H1 (cell line): ENCODE data around the gene FBXO28. TPM values are rescaled to one million over a fixed set of nuclear protein-coding genes. Genes with fewer than 3 reads are reported as not detected.

Experiments
- CTCF ChIA-PET: fragments of 300-600 bp; sonication (Branson Sonifier 250); formaldehyde crosslinking; loops from one replicate; lab custom pipeline; 2021; ENCODE audit not compliant: partially characterized antibody; lab: Charles Lee
- POLR2A ChIA-PET: fragments of 300-600 bp; sonication (Branson Sonifier 250); formaldehyde crosslinking; loops from one replicate; lab custom pipeline; 2021; ENCODE audit warnings: inconsistent platforms; ENCODE audit not compliant: partially characterized antibody; lab: Charles Lee
- DNase-seq, 2 experiments: peaks; one replicate each; pipeline versions ENCODE4 v3.0.0 to v3.0.0-alpha.2; 2010 to 2022; ENCODE audit warnings: low spot score in 2 of 2, low read depth in 1 of 2, mixed read lengths in 1 of 2
- FAIRE-seq: peaks from 2 replicates; lab custom pipeline; 2011; peaks lifted over from hg19 to GRCh38; lab: Jason Lieb, UNC
- H2AFZ ChIP-seq: 2 replicates; pipeline ENCODE4 v1.8.1; 2012; ENCODE audit warnings: low read length, inconsistent platforms
- H2AK5ac ChIP-seq: 2 replicates; pipeline ENCODE4 v1.6.1; 2013; ENCODE audit warnings: low read depth, low read length
- H2BK120ac ChIP-seq: replicated peaks from 2 replicates; pipeline ENCODE3; 2013; ENCODE audit warnings: low read depth, low read length, inconsistent platforms
- H2BK12ac ChIP-seq: 2 replicates; pipeline ENCODE4 v1.6.1; 2013; ENCODE audit warnings: low read depth, low read length
- H2BK15ac ChIP-seq: 2 replicates; pipeline ENCODE4 v1.6.1; 2013; ENCODE audit warnings: low read length
- H2BK20ac ChIP-seq: 2 replicates; pipeline ENCODE4 v1.6.1; 2013; ENCODE audit warnings: low read length
- H2BK5ac ChIP-seq: 2 replicates; pipeline ENCODE4 v1.6.1; 2013; ENCODE audit warnings: low read depth, low read length
- H3K14ac ChIP-seq: 2 replicates; pipeline ENCODE4 v1.6.1; 2013; ENCODE audit warnings: inconsistent platforms; ENCODE audit not compliant: insufficient read length
- H3K18ac ChIP-seq: 2 replicates; pipeline ENCODE4 v1.6.1; 2013; ENCODE audit warnings: low read length; ENCODE audit errors: extremely low read depth
- H3K23ac ChIP-seq: 2 replicates; pipeline ENCODE4 v1.6.1; 2013; ENCODE audit warnings: inconsistent platforms; ENCODE audit not compliant: insufficient read length
- H3K23me2 ChIP-seq: 2 replicates; pipeline ENCODE4 v1.6.1; 2013; ENCODE audit warnings: low read depth, low read length
- H3K27ac ChIP-seq: 2 replicates; pipeline ENCODE4 v1.6.1; 2011; ENCODE audit warnings: low read depth, low read length, inconsistent platforms
- H3K27me3 ChIP-seq, 4 experiments: replicated peaks in 1 of 4; 1 replicate in 1 of 4; 2 replicates in 3 of 4; pipeline versions ENCODE4 v1.6.1 to v1.8.1; 2011 to 2013; ENCODE audit warnings: low read length in 3 of 4, mild to moderate bottlenecking in 3 of 4, inconsistent platforms in 2 of 4, mixed read lengths in 2 of 4, moderate library complexity in 1 of 4; ENCODE audit not compliant: control insufficient read depth in 3 of 4, insufficient read depth in 3 of 4; ENCODE audit errors: extremely low read depth in 1 of 4
- H3K36me3 ChIP-seq, 4 experiments: 2 replicates each; pipeline versions ENCODE4 v1.6.1 to v1.8.1; 2011 to 2013; ENCODE audit warnings: mild to moderate bottlenecking in 4 of 4, low read length in 3 of 4, moderate library complexity in 2 of 4, control low read depth in 1 of 4, inconsistent platforms in 1 of 4; ENCODE audit not compliant: insufficient read depth in 4 of 4, control insufficient read depth in 2 of 4
- H3K4ac ChIP-seq: replicated peaks from 2 replicates; pipeline ENCODE3; 2013; ENCODE audit warnings: low read length, low read depth, mixed read lengths, inconsistent platforms; ENCODE audit not compliant: insufficient read length
- H3K4me1 ChIP-seq, 4 experiments: replicated peaks in 1 of 4; 1 replicate in 1 of 4; 2 replicates in 3 of 4; pipeline versions ENCODE4 v1.6.1 to v1.8.1; 2011 to 2013; ENCODE audit warnings: low read length in 3 of 4, inconsistent platforms in 2 of 4, mixed read lengths in 1 of 4; ENCODE audit not compliant: insufficient read depth in 4 of 4, control insufficient read depth in 3 of 4
- H3K4me2 ChIP-seq, 2 experiments: 2 replicates each; pipeline versions ENCODE4 v1.6.1 to v1.8.1; 2011 to 2013; ENCODE audit warnings: low read depth in 2 of 2, low read length in 2 of 2, control low read depth in 1 of 2, inconsistent platforms in 1 of 2, mild to moderate bottlenecking in 1 of 2; ENCODE audit not compliant: insufficient read depth in 1 of 2
- H3K4me3 ChIP-seq, 4 experiments: fragments of 200-600, 300-600 bp in 1 of 4; sonication (generic), shearing (Covaris generic), sonication (Bioruptor Twin) in 1 of 4; 2 replicates each; pipeline versions ENCODE4 v1.5.1 to v1.8.1; 2011 to 2016; ENCODE audit warnings: low read length in 4 of 4, low read depth in 3 of 4, control low read depth in 2 of 4, inconsistent platforms in 2 of 4, mild to moderate bottlenecking in 2 of 4, mixed read lengths in 1 of 4, moderate library complexity in 1 of 4; ENCODE audit not compliant: insufficient read depth in 2 of 4; ENCODE audit errors: extremely low read depth in 1 of 4
- H3K56ac ChIP-seq: replicated peaks from 2 replicates; pipeline ENCODE3; 2013; ENCODE audit warnings: low read depth, mild to moderate bottlenecking, mixed read lengths, low read length, inconsistent platforms; ENCODE audit not compliant: insufficient read length
- H3K79me1 ChIP-seq: 2 replicates; pipeline ENCODE4 v1.6.1; 2013; ENCODE audit warnings: low read depth, low read length, control low read depth
- H3K79me2 ChIP-seq, 2 experiments: 2 replicates each; pipeline versions ENCODE4 v1.6.1 to v1.8.1; 2012 to 2013; ENCODE audit warnings: low read length in 2 of 2, mild to moderate bottlenecking in 2 of 2, inconsistent platforms in 1 of 2; ENCODE audit not compliant: insufficient read depth in 2 of 2, control insufficient read depth in 1 of 2
- H3K9ac ChIP-seq, 4 experiments: replicated peaks in 1 of 4; 1 replicate in 1 of 4; 2 replicates in 3 of 4; pipeline versions ENCODE4 v1.6.1 to v1.8.1; 2011 to 2013; ENCODE audit warnings: low read depth in 3 of 4, low read length in 3 of 4, control low read depth in 2 of 4, mild to moderate bottlenecking in 2 of 4, moderate library complexity in 2 of 4, inconsistent platforms in 1 of 4; ENCODE audit errors: extremely low read depth in 1 of 4
- H3K9me3 ChIP-seq, 2 experiments: 2 replicates each; pipeline versions ENCODE4 v1.6.1 to v1.8.1; 2012 to 2013; ENCODE audit warnings: mild to moderate bottlenecking in 2 of 2, moderate library complexity in 2 of 2, control low read depth in 1 of 2, inconsistent platforms in 1 of 2, low read depth in 1 of 2, low read length in 1 of 2, mixed read lengths in 1 of 2; ENCODE audit not compliant: insufficient read depth in 2 of 2
- H4K20me1 ChIP-seq, 2 experiments: replicated peaks in 1 of 2; 2 replicates each; pipeline versions ENCODE3 to v1.8.1; 2011 to 2013; ENCODE audit warnings: inconsistent platforms in 2 of 2, low read length in 2 of 2, mild to moderate bottlenecking in 1 of 2; ENCODE audit not compliant: insufficient read depth in 2 of 2, control insufficient read depth in 1 of 2
- H4K5ac ChIP-seq: 2 replicates; pipeline ENCODE4 v1.6.1; 2013; ENCODE audit warnings: low read length, low read depth, mixed read lengths, inconsistent platforms; ENCODE audit not compliant: insufficient read length
- H4K8ac ChIP-seq: 2 replicates; pipeline ENCODE4 v1.8.0; 2013; ENCODE audit warnings: mild to moderate bottlenecking, moderate library complexity, low read length, inconsistent platforms; ENCODE audit not compliant: insufficient read depth; ENCODE audit errors: extremely low read depth
- H4K91ac ChIP-seq: replicated peaks from 2 replicates; pipeline ENCODE3; 2013; ENCODE audit warnings: low read length, mixed read lengths, inconsistent platforms; ENCODE audit not compliant: insufficient read length
- ASH2L ChIP-seq: fragments of 200-600, 300-600 bp; sonication (generic); IDR thresholded peaks from one replicate; pipeline ENCODE4 v1.7.1; 2017; ENCODE audit warnings: low read length
- CTBP2 ChIP-seq: IDR thresholded peaks from 2 replicates; pipeline ENCODE4 v1.7.0; 2011; ENCODE audit warnings: borderline replicate concordance, mild to moderate bottlenecking, moderate library complexity, mixed read lengths, low read length; ENCODE audit not compliant: insufficient read depth, insufficient read length
- HDAC2 ChIP-seq, 2 experiments: fragments of 300-600 bp in 1 of 2; sonication (generic) in 1 of 2; IDR thresholded peaks; 2 replicates each; pipeline ENCODE4 v1.6.1; 2011 to 2012; ENCODE audit warnings: low read depth in 2 of 2, low read length in 2 of 2, mild to moderate bottlenecking in 2 of 2, moderate library complexity in 2 of 2, borderline replicate concordance in 1 of 2, inconsistent platforms in 1 of 2
- POLR2AphosphoS5 ChIP-seq: IDR thresholded peaks from 2 replicates; pipeline ENCODE4 v1.6.1; 2011; ENCODE audit warnings: low read depth, low read length
- RAD21 ChIP-seq, 2 experiments: IDR thresholded peaks in 1 of 2; conservative IDR thresholded peaks in 1 of 2; 2 replicates each; pipeline ENCODE4 v1.6.1; 2011; ENCODE audit warnings: low read depth in 2 of 2, low read length in 2 of 2, improper control_type of control experiment in 1 of 2, inconsistent platforms in 1 of 2, mild to moderate bottlenecking in 1 of 2, moderate library complexity in 1 of 2
- RFX5 ChIP-seq: IDR thresholded peaks from 2 replicates; pipeline ENCODE4 v1.6.1; 2011; ENCODE audit warnings: low read depth, low read length, improper control_type of control experiment, borderline replicate concordance
- SIX5 ChIP-seq: IDR thresholded peaks from 2 replicates; pipeline ENCODE4 v1.6.1; 2011; ENCODE audit warnings: mild to moderate bottlenecking, low read depth, low read length
- SRF ChIP-seq: IDR thresholded peaks from 2 replicates; pipeline ENCODE4 v1.6.1; 2011; ENCODE audit warnings: mild to moderate bottlenecking, low read depth, low read length, moderate library complexity
- TAF1 ChIP-seq: IDR thresholded peaks from 2 replicates; pipeline ENCODE4 v1.6.1; 2011; ENCODE audit warnings: mild to moderate bottlenecking, low read depth, low read length
- WGBS, 2 experiments: shearing (Covaris generic) in 1 of 2; methylation state at CpG; one replicate each; pipeline versions ENCODE4 v1.1.6 to v1.1.7; 2013 to 2015; ENCODE audit warnings: low lambda C conversion rate in 2 of 2, mixed read lengths in 2 of 2, inconsistent platforms in 1 of 2, low coverage in 1 of 2, missing lambda C conversion rate in 1 of 2; ENCODE audit not compliant: insufficient replicate concordance in 2 of 2, insufficient coverage in 1 of 2, insufficient read length in 1 of 2; ENCODE audit errors: extremely low coverage in 1 of 2, missing lambda C conversion rate in 1 of 2; 5-methylcytosine and 5-hydroxymethylcytosine counted together
- polyA plus RNA-seq, 7 experiments: library from polyadenylated mRNA; depleted of rRNA in 3 of 7; stranded (reverse) in 5 of 7; unstranded in 2 of 7; fragments of >200 nt in 5 of 7; fragments of 200-250 nt in 2 of 7; gene quantifications; 1 replicate in 5 of 7; 2 replicates in 1 of 7; 4 replicates in 1 of 7; pipeline versions ENCODE4 v1.2.1 to v1.2.3, GENCODE V29; 2011 to 2013; ENCODE audit warnings: missing spikeins in 2 of 7, mixed read lengths in 2 of 7
- total RNA-seq: library from RNA; stranded (reverse); fragmentation: NEBNext Ultra II Directional; extraction: Animal tissue kit (Norgen Biotek cat#: 25700); gene quantifications from 2 replicates; pipeline ENCODE4 v1.2.1, GENCODE V29; 2021
- TF ChIP-seq, protein P1 (sequence below): IDR thresholded peaks from 2 replicates; pipeline ENCODE4 v1.6.1; 2012; ENCODE audit warnings: low read length, inconsistent platforms

Gene FBXO28
- total and polyA plus RNA-seq, 2 of the 8 experiments (the other 6 are each of a cell fraction or from before 2014, with no cell fraction given): 10.3 to 42.5 TPM

DNA sequence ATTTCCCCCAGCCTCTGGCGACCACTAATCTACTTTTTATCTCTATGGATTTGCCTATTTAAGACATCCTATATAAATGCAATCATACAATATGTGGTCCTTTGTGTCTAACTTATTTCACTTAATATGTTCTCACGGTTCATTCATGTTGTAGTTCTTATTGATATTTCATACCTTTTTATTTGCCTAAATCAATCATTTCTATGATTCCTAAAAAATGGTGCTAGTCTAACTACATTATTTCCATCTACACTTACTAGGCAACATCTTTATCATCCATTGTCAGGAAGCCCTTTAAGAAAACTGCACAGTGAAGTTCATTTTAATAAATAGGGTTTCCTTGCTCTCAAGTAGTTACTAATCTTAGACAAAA, 380 bp upstream of the FBXO28 start:
- POLR2A ChIA-PET: interaction anchor here (0.8 to 2.0 kb wide), 4 partner anchors 66 to 222 kb away, joined by 3 to 5 read pairs (median 4); partner anchors contain the start of genes DEGS1 and NVL
- no peaks in the 10 kb centered on the region for H3K9me3 ChIP-seq
- peaks cover 0 to 4% (median 1%) of the 10 kb centered on the region in 4 experiments; a peak in 2 of 7 replicates for H3K4me1 ChIP-seq
- WGBS, 2 experiments: 74% methylated on average over 2 of the region's 2 CpGs; no CpG with 5 or more reads in 1 of the 2 experiments
- no peak overlapping the region for H2BK5ac ChIP-seq
- no peak overlapping the region for H3K23ac ChIP-seq
- peak overlapping the region; percentile 45 for H4K5ac ChIP-seq
- CTCF ChIA-PET: no interaction called here
- no peak overlapping the region for H3K14ac ChIP-seq
- H2AFZ ChIP-seq: peak overlapping the region; percentile 70; the same call in 1 of the 2 replicates
- H2BK15ac ChIP-seq: no peak overlapping the region
- no peak for FAIRE-seq
- no peak overlapping the region for H3K27ac ChIP-seq
- peaks cover 0 to 6% (median 0%) of the 10 kb centered on the region in 4 experiments; a peak in 1 of 8 replicates for H3K36me3 ChIP-seq
- H4K91ac ChIP-seq: no peak overlapping the region
- peaks cover 1 to 7% of the 10 kb centered on the region in 2 experiments for H4K20me1 ChIP-seq
- H3K9ac ChIP-seq: no peak overlapping the region
- no peaks in the 10 kb centered on the region for H3K27me3 ChIP-seq
- H3K4ac ChIP-seq: no peak overlapping the region
- no peak overlapping the region for H2BK12ac ChIP-seq
- H3K4me2 ChIP-seq: peak overlapping the region; percentile 14 to 67; a peak in 2 of 4 replicates
- no peak for DNase-seq
- no peak overlapping the region for H2AK5ac ChIP-seq
- H4K8ac ChIP-seq: no peak overlapping the region
- H3K18ac ChIP-seq: no peak overlapping the region
- no peaks in the 10 kb centered on the region for H3K79me1 ChIP-seq
- no peak overlapping the region for H3K56ac ChIP-seq
- TF ChIP-seq CTBP2 (no peak), RAD21 (IDR thresholded peaks at IDR 0.05 in 1 of 2, conservative IDR thresholded peaks at IDR 0.05 in 1 of 2; ENCODE audit: low read depth in 2 of 2, low read length in 2 of 2) (no peak), ASH2L (no peak), POLR2AphosphoS5 (no peak), SIX5 (no peak), HDAC2 (IDR thresholded peaks at IDR 0.05; ENCODE audit: borderline replicate concordance in 1 of 2, low read depth in 2 of 2, low read length in 2 of 2) (no peak), RFX5 (no peak), SRF (no peak), TAF1 (no peak)
- TF ChIP-seq, protein P1, sequence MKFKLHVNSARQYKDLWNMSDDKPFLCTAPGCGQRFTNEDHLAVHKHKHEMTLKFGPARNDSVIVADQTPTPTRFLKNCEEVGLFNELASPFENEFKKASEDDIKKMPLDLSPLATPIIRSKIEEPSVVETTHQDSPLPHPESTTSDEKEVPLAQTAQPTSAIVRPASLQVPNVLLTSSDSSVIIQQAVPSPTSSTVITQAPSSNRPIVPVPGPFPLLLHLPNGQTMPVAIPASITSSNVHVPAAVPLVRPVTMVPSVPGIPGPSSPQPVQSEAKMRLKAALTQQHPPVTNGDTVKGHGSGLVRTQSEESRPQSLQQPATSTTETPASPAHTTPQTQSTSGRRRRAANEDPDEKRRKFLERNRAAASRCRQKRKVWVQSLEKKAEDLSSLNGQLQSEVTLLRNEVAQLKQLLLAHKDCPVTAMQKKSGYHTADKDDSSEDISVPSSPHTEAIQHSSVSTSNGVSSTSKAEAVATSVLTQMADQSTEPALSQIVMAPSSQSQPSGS: no peak
- H3K79me2 ChIP-seq: peaks cover 16 to 45% of the 10 kb centered on the region in 2 experiments
- H3K4me3 ChIP-seq: peak overlapping the region in 2 of 4 experiments; percentile 84 to 92; a peak in 3 of 8 replicates
- H2BK20ac ChIP-seq: no peak overlapping the region
- no peaks in the 10 kb centered on the region; the same call in 1 of the 2 replicates for H3K23me2 ChIP-seq
- H2BK120ac ChIP-seq: no peak overlapping the region
